Adrenal gland (tissue), 5 donors: ENCODE results near the gene RPL41.

Source experiments
- POLR2A ChIP-seq, 2 donors: fragments of 450-650 bp; IDR thresholded peaks; one replicate each; pipeline ENCODE4 v1.6.1; 2017; ENCODE audit warnings: antibody characterized with exemption in 2 of 2, mild to moderate bottlenecking in 2 of 2, moderate library complexity in 1 of 2
- TF ChIP-seq, protein P1 (sequence below), 6 experiments: fragments of 450-650 bp in 4 of 6; fragments of 200-600 bp in 2 of 6; sonication (generic) in 1 of 6; IDR thresholded peaks; 1 replicate in 5 of 6; 2 replicates in 1 of 6; pipeline versions ENCODE4 v1.5.1 to v1.8.0; 2016 to 2021; ENCODE audit warnings: antibody characterized with exemption in 6 of 6, mild to moderate bottlenecking in 2 of 6, moderate library complexity in 1 of 6
- donor health status: DM: no; HTN: no; CAD: no.

DNA sequence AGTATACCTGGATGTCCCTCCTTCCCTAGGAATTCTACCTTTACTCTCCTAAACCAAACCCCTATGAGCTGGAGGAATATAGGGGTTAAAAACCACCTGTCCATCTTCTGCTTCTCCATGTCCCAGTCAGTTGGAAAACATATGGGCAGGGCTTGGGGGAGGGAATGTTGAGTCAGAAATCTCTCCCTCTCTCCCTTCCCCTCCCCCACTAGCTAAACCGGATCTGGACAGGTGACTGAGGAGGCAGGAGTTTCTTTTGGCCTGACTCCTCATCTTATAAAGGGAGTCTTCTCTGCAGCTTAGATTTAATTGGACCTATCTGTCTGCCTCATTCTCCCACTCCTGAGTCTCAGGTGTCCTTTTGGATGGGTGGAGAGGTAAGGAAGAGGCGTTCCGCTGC is 30.3 kb upstream of the RPL41 start:
- TF ChIP-seq, protein P1, sequence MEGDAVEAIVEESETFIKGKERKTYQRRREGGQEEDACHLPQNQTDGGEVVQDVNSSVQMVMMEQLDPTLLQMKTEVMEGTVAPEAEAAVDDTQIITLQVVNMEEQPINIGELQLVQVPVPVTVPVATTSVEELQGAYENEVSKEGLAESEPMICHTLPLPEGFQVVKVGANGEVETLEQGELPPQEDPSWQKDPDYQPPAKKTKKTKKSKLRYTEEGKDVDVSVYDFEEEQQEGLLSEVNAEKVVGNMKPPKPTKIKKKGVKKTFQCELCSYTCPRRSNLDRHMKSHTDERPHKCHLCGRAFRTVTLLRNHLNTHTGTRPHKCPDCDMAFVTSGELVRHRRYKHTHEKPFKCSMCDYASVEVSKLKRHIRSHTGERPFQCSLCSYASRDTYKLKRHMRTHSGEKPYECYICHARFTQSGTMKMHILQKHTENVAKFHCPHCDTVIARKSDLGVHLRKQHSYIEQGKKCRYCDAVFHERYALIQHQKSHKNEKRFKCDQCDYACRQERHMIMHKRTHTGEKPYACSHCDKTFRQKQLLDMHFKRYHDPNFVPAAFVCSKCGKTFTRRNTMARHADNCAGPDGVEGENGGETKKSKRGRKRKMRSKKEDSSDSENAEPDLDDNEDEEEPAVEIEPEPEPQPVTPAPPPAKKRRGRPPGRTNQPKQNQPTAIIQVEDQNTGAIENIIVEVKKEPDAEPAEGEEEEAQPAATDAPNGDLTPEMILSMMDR (IDR thresholded peaks at IDR 0.05) = no peak
- TF ChIP-seq POLR2A (IDR thresholded peaks at IDR 0.05) = no peak
